Measurements from ENCODE around the gene CHCHD3. TPM values are rescaled to one million over a fixed set of nuclear protein-coding genes. Genes with fewer than 3 reads are reported as not detected.

The CHCHD3 gene
- total and polyA plus RNA-seq, 12 donors, result 12.3 to 113 (median 54.2) TPM

DNA sequence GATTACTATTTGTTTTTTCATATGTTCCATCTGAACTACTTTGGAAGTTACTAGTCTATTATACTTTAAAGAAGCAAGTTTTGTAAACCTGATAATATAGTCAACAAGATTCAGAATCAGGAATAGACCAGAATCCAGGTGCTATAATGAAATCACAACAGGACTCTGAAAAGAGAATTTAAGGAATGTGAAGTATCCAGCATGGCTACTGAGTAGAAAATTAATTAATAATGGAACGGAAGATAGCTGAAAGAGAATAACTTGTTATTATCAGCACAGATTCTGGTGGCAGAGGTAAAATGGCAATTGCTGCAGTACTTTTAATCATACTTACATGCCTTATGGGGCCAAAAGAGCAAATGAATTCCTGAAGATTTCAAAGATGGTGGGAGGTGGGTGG is 43.1 kb upstream of the CHCHD3 start:
- Histone ChIP-seq H3K4me3 (no peak overlapping the region), H3K36me3 (replicated peaks in 1 of 2) (no peaks in the 10 kb centered on the region), H3K27me3 (no peaks in the 10 kb centered on the region), H3K9me3 (replicated peaks in 1 of 3) (no peaks in the 10 kb centered on the region), H3K4me1 (replicated peaks in 1 of 2) (no peaks in the 10 kb centered on the region), H3K27ac (no peak overlapping the region)
- no peak for DNase-seq
- 0% methylated on average over 1 of the region's 1 CpG; no CpG with 5 or more reads in 1 of the 4 donors for WGBS, 4 donors
- intact Hi-C loops (cut with DNase I), result no loop called here
- TF ChIP-seq CTCF (IDR thresholded peaks at IDR 0.05) (no peak), POLR2A (IDR thresholded peaks at IDR 0.05) (no peak)

DNA sequence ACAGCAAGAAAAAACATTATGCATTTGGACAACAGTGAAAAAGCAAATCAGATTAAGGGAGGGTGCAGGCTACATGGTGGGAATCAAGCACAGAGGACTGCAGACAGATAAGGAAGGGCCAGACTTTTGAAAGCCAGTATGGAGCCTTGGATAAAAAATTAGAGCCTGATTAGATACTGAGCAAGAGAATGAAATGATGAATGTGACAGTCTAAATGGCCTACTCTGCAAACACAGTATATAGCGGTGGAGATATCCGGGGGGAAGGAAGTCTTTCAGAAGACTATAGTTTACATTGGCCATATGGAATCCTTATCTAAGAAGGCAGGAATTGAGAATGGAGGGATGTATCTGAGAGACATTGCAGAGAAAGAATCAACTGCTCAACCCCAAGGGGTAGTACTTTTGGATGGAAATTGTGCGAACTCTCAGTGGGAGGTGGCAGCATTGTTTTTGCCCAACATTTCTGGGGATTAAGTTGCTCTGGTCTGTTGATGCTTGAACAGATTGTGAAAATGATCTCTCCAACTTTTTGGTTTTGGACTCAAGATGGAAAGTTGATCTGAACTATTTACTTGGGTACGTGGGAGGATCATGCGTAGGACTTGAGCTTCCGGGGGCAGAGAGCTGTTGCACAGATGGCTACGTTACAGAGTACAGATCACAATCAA is 39.4 kb upstream of the CHCHD3 start:
- Histone ChIP-seq H3K4me3 (no peak overlapping the region), H3K4me1 (replicated peaks in 1 of 2) (no peaks in the 10 kb centered on the region), H3K36me3 (replicated peaks in 1 of 2) (no peaks in the 10 kb centered on the region), H3K27ac (no peak overlapping the region), H3K27me3 (no peaks in the 10 kb centered on the region), H3K9me3 (replicated peaks in 1 of 3) (no peaks in the 10 kb centered on the region)
- WGBS, 4 donors, result 70 to 75% (median 73%) methylated on average over 7 of the region's 7 CpGs
- TF ChIP-seq CTCF (IDR thresholded peaks at IDR 0.05), result no peak
- no peak for TF ChIP-seq POLR2A (IDR thresholded peaks at IDR 0.05)
- intact Hi-C loops (cut with DNase I), result no loop called here
- no peak for DNase-seq

GRCh38 chr7:133119067-133119466 is 37.2 kb upstream of the CHCHD3 start:
- intact Hi-C loops (cut with DNase I), result no loop called here
- Histone ChIP-seq H3K27me3 (no peaks in the 10 kb centered on the region), H3K27ac (no peak overlapping the region), H3K36me3 (replicated peaks in 1 of 2) (no peaks in the 10 kb centered on the region), H3K4me3 (no peak overlapping the region), H3K9me3 (replicated peaks in 1 of 3) (no peaks in the 10 kb centered on the region), H3K4me1 (replicated peaks in 1 of 2) (no peaks in the 10 kb centered on the region)
- no peak for TF ChIP-seq CTCF (IDR thresholded peaks at IDR 0.05)
- no peak for TF ChIP-seq POLR2A (IDR thresholded peaks at IDR 0.05)
- no peak for DNase-seq

- no peak for DNase-seq
- H3K27me3 ChIP-seq, result no peaks in the 10 kb centered on the region
- no peaks in the 10 kb centered on the region for H3K36me3 ChIP-seq (replicated peaks in 1 of 2)
- H3K4me3 ChIP-seq, result no peak overlapping the region
- no peaks in the 10 kb centered on the region for H3K4me1 ChIP-seq (replicated peaks in 1 of 2)
- 49 to 69% (median 67%) methylated on average over 5 of the region's 5 CpGs for WGBS, 4 donors
- TF ChIP-seq POLR2A (IDR thresholded peaks at IDR 0.05), result no peak
- TF ChIP-seq CTCF (IDR thresholded peaks at IDR 0.05), result no peak
- no peak overlapping the region for H3K27ac ChIP-seq
- intact Hi-C loops (cut with DNase I), result no loop called here
- no peaks in the 10 kb centered on the region for H3K9me3 ChIP-seq (replicated peaks in 1 of 3)
Observed at GRCh38 chr7:133118261-133118660, 36.4 kb upstream of the CHCHD3 start.
